GM23338 (cell line): ENCODE results near the gene MAGI3. TPM values are rescaled to one million over a fixed set of nuclear protein-coding genes. Genes with fewer than 3 reads are reported as not detected.

Experiments used
- ATAC-seq: fragments of 200-7000 bp; cut with Tn5 transposase; 3 replicates; pipeline ENCODE4 v1.9.1; 2020
- DNase-seq: peaks from one replicate; pipeline ENCODE4 v3.0.0-alpha.2; 2015; ENCODE audit warnings: low spot score
- H2AFZ ChIP-seq: fragments of 200-600 bp; sonication (generic); 2 replicates; pipeline ENCODE4 v1.8.0; 2016; ENCODE audit warnings: antibody characterized with exemption, mild to moderate bottlenecking, moderate library complexity
- H3F3A ChIP-seq: fragments of 200-600 bp; sonication (generic); replicated peaks from 2 replicates; pipeline ENCODE4 v1.8.0; 2017; ENCODE audit warnings: antibody characterized with exemption, mixed run types, low read depth
- H3K27ac ChIP-seq: fragments of 200-600 bp; sonication (generic); 2 replicates; pipeline ENCODE4 v1.6.1; 2016; ENCODE audit warnings: low read depth
- H3K27me3 ChIP-seq: fragments of 200-600 bp; sonication (generic); 2 replicates; pipeline ENCODE4 v1.8.0; 2016; ENCODE audit warnings: mild to moderate bottlenecking, mixed run types, moderate library complexity; ENCODE audit not compliant: insufficient read depth
- H3K36me3 ChIP-seq: fragments of 200-600 bp; sonication (generic); 2 replicates; pipeline ENCODE4 v1.8.0; 2016; ENCODE audit warnings: mild to moderate bottlenecking; ENCODE audit not compliant: insufficient read depth
- H3K4me1 ChIP-seq: fragments of 200-600 bp; sonication (generic); 2 replicates; pipeline ENCODE4 v1.8.0; 2016; ENCODE audit warnings: mild to moderate bottlenecking, moderate library complexity; ENCODE audit not compliant: insufficient read depth
- H3K4me2 ChIP-seq: fragments of 200-600 bp; sonication (generic); 2 replicates; pipeline ENCODE4 v1.7.1; 2017; ENCODE audit warnings: mixed run types
- H3K4me3 ChIP-seq: fragments of 200-600 bp; sonication (generic); 2 replicates; pipeline ENCODE4 v1.6.1; 2016; ENCODE audit warnings: mixed run types
- H3K79me2 ChIP-seq: fragments of 200-600 bp; sonication (generic); replicated peaks from 2 replicates; pipeline ENCODE4 v1.8.0; 2017; ENCODE audit warnings: mild to moderate bottlenecking; ENCODE audit not compliant: insufficient read depth
- H3K9me2 ChIP-seq: fragments of 200-600 bp; sonication (generic); 2 replicates; pipeline ENCODE4 v1.8.0; 2017; ENCODE audit not compliant: insufficient read depth
- H4K20me1 ChIP-seq: fragments of 200-600 bp; sonication (generic); replicated peaks from 2 replicates; pipeline ENCODE4 v1.8.0; 2017; ENCODE audit warnings: mild to moderate bottlenecking; ENCODE audit not compliant: insufficient read depth
- H3K27ac Mint-ChIP-seq: 2 replicates; pipeline ENCODE4 v1.8.0; 2020; ENCODE audit warnings: inconsistent platforms, mild to moderate bottlenecking, moderate library complexity, mixed read lengths
- H3K27me3 Mint-ChIP-seq: 3 replicates; pipeline ENCODE4 v1.8.0; 2022; ENCODE audit warnings: low read depth, mild to moderate bottlenecking, moderate library complexity, mixed read lengths, inconsistent platforms; ENCODE audit not compliant: insufficient read depth, poor library complexity
- H3K36me3 Mint-ChIP-seq: 3 replicates; pipeline ENCODE4 v1.8.0; 2021; ENCODE audit warnings: low read depth, mild to moderate bottlenecking, inconsistent platforms, moderate library complexity, mixed read lengths
- H3K4me1 Mint-ChIP-seq: 3 replicates; pipeline ENCODE4 v1.8.0; 2020; ENCODE audit warnings: mild to moderate bottlenecking, inconsistent platforms, mixed read lengths
- H3K4me3 Mint-ChIP-seq: 3 replicates; pipeline ENCODE4 v1.8.0; 2021; ENCODE audit warnings: moderate library complexity, mild to moderate bottlenecking, inconsistent platforms, mixed read lengths
- H3K9me3 Mint-ChIP-seq: 3 replicates; pipeline ENCODE4 v1.8.0; 2020; ENCODE audit warnings: moderate library complexity, mild to moderate bottlenecking, inconsistent platforms, mixed read lengths
- CTCF ChIP-seq, 2 experiments: fragments of 200-600 bp in 1 of 2; sonication (generic) in 1 of 2; conservative IDR thresholded peaks; 2 replicates each; pipeline versions ENCODE4 v1.5.1 to v1.6.1; 2016 to 2017; ENCODE audit warnings: antibody characterized with exemption in 2 of 2, low read depth in 2 of 2, mild to moderate bottlenecking in 2 of 2, moderate library complexity in 1 of 2
- EZH2 ChIP-seq: fragments of 200-600 bp; sonication (generic); IDR thresholded peaks from one replicate; pipeline ENCODE4 v1.8.0; 2017; ENCODE audit warnings: antibody characterized with exemption, mild to moderate bottlenecking, low read depth; ENCODE audit not compliant: unreplicated experiment
- EZH2phosphoT487 ChIP-seq: fragments of 200-600 bp; sonication (generic); IDR thresholded peaks from one replicate; pipeline ENCODE4 v1.8.1; 2018; ENCODE audit warnings: antibody characterized with exemption; ENCODE audit not compliant: unreplicated experiment
- STAT1 ChIP-seq: IDR thresholded peaks from one replicate; pipeline ENCODE4 v1.6.1; 2016; ENCODE audit warnings: antibody characterized with exemption; ENCODE audit not compliant: unreplicated experiment
- ZNF114 ChIP-seq: fragments of 250-450 bp; sonication (Bioruptor Pico); IDR thresholded peaks from 2 replicates; pipeline ENCODE4 v1.5.0; 2020; ENCODE audit warnings: mild to moderate bottlenecking, moderate library complexity
- ZNF462 ChIP-seq: fragments of 250-450 bp; sonication (Bioruptor Pico); IDR thresholded peaks from 2 replicates; pipeline ENCODE4 v1.5.0; 2020; ENCODE audit warnings: mild to moderate bottlenecking, moderate library complexity
- polyA plus RNA-seq: library from polyadenylated mRNA; unstranded; fragments of >200 nt; fragmentation: Nextera tagmentation; extraction: Ambion mirVana; gene quantifications from 2 replicates; pipeline ENCODE4 v1.2.1, GENCODE V29; 2016
- total RNA-seq: library from RNA; depleted of rRNA; stranded (reverse); fragments of >200 nt; shearing (Covaris generic); gene quantifications from 2 replicates; pipeline ENCODE4 v1.2.3, GENCODE V29; 2014
- TF ChIP-seq, protein P1 (sequence below): IDR thresholded peaks from 2 replicates; pipeline ENCODE4 v1.6.1; 2016; ENCODE audit warnings: antibody characterized with exemption

The MAGI3 gene
- total and polyA plus RNA-seq, 2 experiments from 2014 or later = 3.9 to 10.0 TPM

DNA sequence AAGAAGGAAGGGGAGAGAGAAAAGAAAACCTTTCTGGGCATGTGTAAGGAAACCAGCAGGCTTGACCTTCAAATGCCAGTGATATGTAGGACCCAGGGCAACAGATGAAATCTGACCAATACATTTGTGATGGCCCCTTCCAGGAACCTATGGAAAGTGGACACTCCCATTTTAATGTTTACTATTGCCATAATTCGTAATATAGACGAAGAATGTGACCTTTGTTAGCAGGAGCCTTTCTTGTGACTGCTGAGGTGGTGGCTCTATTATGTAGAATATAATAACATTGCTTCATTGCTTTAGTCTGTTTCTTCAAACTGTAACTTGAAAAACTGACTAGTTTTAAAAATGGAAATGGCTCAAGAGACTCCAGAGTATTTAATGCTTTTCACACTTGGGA lies 150.8 kb downstream of the MAGI3 start (continued):
- TF ChIP-seq CTCF (conservative IDR thresholded peaks at IDR 0.05; ENCODE audit: low read depth in 2 of 2) = no peak
- TF ChIP-seq EZH2 = no peak

GRCh38 chr1:113542221-113542701 lies 151.9 kb downstream of the MAGI3 start:
- no peak overlapping the region for H3K27ac ChIP-seq
- DNase-seq (no peak), ATAC-seq (no peak)
- no peaks in the 10 kb centered on the region for H3F3A ChIP-seq
- H3K4me2 ChIP-seq = no peak overlapping the region
- no peaks in the 10 kb centered on the region for H3K9me2 ChIP-seq
- Mint-ChIP-seq H3K9me3 (no peaks in the 10 kb centered on the region), H3K27ac (peak overlapping the region; percentile 30; the same call in 1 of the 2 replicates), H3K4me1 (peaks cover 6% of the 10 kb centered on the region; the same call in 2 of the 3 replicates), H3K27me3 (peaks cover 1% of the 10 kb centered on the region), H3K4me3 (no peak overlapping the region), H3K36me3 (no peaks in the 10 kb centered on the region)
- H3K36me3 ChIP-seq = no peaks in the 10 kb centered on the region
- H3K4me3 ChIP-seq = no peak overlapping the region
- no peaks in the 10 kb centered on the region for H4K20me1 ChIP-seq
- peaks cover 7% of the 10 kb centered on the region for H3K4me1 ChIP-seq
- TF ChIP-seq EZH2phosphoT487 (no peak), STAT1 (no peak), ZNF114 (CRISPR knock-in tag) (no peak), ZNF462 (no peak), EZH2 (no peak)
- TF ChIP-seq, protein P1, sequence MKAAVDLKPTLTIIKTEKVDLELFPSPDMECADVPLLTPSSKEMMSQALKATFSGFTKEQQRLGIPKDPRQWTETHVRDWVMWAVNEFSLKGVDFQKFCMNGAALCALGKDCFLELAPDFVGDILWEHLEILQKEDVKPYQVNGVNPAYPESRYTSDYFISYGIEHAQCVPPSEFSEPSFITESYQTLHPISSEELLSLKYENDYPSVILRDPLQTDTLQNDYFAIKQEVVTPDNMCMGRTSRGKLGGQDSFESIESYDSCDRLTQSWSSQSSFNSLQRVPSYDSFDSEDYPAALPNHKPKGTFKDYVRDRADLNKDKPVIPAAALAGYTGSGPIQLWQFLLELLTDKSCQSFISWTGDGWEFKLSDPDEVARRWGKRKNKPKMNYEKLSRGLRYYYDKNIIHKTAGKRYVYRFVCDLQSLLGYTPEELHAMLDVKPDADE = no peak
- H3K27me3 ChIP-seq = no peaks in the 10 kb centered on the region
- H3K79me2 ChIP-seq = no peaks in the 10 kb centered on the region
- no peak overlapping the region for H2AFZ ChIP-seq
